HTERT RPE-1 (cell line): ENCODE results near the gene USF3.

Source experiments
- in situ Hi-C: fragments of 300-500 bp; cut with MboI; formaldehyde crosslinking; loops from 4 replicates; pipeline ENCODE4 v1.14.3; 2020; ENCODE audit warnings: low sequenced_read_pairs

USF3 gene

GRCh38 chr3:113695786-113696645 lies at the start of gene USF3:
Gene USF3 (minus strand): TSS chr3:113696642. CDS start chr3:113674878, 21,764 bp downstream.
- in situ Hi-C loops, result no loop called here

GRCh38 chr3:113745756-113746547 lies 49.5 kb upstream of the USF3 start, which contains the start of gene NAA50:
Gene NAA50 (minus strand): TSS chr3:113746249. CDS start chr3:113745949, 300 bp downstream.
- in situ Hi-C loops, result no loop called here

- in situ Hi-C loops, result no loop called here
Observed at GRCh38 chr3:113744941-113745755, 48.7 kb upstream of the USF3 start.

- in situ Hi-C loops, result no loop called here
Observed at GRCh38 chr3:113743006-113743630, 46.7 kb upstream of the USF3 start.

DNA sequence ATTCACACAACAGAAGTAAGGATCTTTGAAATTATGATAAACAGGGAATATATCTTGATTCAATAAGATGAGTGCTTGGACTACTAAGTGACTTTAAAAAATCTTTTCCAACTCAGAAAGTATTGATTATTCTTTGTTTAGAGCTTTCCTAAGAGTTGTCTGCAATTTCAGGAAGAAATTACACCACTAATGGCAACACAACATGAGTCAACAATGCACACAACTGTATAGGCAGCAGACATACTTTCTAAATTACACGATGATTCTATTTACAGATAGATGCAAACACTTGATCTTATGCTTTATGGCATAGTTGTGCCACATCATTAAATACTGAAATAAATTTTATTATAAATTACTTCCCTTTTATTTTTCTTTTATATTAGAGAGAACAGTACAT lies 45.2 kb upstream of the USF3 start:
- in situ Hi-C loops, result no loop called here

GRCh38 chr3:113741086-113741485 lies 44.6 kb upstream of the USF3 start:
- in situ Hi-C loops, result no loop called here

DNA sequence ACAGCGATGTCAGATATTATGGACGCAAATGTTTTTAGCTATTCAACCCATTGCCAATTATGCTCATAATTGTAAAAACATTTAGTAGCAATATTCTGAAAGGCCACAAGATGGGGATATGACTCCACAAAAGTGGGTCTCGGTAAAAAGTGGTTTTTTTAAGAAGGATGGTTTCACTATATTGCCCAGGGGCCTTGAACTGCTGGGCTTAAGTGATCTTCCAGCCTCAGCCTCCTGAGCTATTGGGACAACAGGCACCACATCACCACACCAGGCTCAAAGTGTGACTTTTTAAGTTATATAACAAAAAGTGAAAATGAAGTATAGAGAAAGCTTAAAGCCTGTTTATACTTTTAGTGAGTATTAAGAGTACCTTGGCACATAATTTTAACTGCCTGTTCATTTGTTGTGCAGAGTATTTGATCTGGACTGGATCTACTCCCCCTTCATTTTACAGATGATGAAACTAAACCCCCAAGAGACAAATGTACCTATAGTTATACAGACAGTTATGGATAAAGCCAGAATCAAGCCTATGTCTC lies 40.2 kb upstream of the USF3 start:
- in situ Hi-C loops, result no loop called here

DNA sequence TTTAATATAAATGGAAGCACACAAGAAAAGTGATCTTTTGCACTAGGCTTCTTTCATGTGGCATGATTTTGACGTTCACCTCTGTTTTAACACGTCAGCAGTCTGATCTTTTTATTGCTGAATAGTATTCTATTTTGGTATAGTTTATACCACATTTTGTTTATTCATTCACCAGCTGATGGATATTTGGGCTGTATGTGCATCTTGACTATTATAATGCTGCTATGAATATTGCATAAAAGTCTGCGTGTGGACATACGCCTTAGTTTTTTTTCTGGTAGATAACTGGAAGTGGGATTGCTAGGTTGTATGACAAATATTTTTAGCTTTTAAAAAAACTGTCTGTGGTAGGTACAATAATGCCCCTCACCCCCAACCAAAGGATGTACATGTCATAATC lies 35.3 kb upstream of the USF3 start:
- in situ Hi-C loops, result no loop called here

- in situ Hi-C loops, result no loop called here
Observed at GRCh38 chr3:113730550-113730949, 34.1 kb upstream of the USF3 start.

DNA sequence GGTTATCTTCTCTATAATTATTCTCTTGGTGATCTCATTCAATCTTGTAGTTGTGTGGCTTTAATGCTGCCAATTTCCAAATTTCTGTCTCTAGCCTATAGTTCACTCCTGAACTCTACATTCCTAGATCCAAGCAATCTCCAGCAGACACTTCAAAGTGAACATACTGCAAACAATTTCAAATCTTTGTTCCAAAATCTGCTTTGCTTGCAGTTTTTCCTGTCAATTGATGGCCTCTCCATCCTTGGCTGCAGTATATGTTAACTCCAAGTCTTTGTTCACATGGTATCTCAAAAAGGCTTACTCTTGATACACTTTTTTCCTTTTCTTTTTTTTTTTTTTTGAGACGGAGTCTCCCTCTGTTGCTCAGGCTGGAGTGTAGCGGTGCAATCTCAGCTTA lies 32.2 kb upstream of the USF3 start:
- in situ Hi-C loops, result no loop called here

DNA sequence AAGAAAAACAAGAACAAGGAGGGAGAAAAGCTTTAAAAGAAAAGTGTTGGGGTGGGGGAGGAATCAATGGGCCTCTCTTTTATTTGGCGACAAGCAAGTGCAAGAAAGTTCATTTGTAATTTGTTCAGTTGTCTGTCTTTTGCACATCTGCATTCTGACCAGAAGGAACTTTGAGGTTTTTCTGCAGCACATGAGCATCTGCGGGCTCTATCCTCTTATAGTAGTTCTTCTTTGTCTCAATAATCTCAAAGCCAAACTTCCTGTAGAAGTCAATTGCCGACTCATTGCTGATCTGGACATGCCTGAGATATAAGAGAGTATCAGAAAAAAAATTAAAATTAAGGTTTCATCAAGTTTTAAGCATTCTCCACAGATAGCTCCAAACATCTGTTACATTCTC lies 25.2 kb upstream of the USF3 start:
- in situ Hi-C loops, result no loop called here

GRCh38 chr3:113719758-113720157 lies 23.3 kb upstream of the USF3 start:
- in situ Hi-C loops, result no loop called here

GRCh38 chr3:113719294-113719693 lies 22.9 kb upstream of the USF3 start:
- in situ Hi-C loops, result no loop called here

- in situ Hi-C loops, result no loop called here
Observed at GRCh38 chr3:113717818-113718217, 21.4 kb upstream of the USF3 start.

GRCh38 chr3:113717308-113717707 lies 20.9 kb upstream of the USF3 start:
- in situ Hi-C loops, result no loop called here

DNA sequence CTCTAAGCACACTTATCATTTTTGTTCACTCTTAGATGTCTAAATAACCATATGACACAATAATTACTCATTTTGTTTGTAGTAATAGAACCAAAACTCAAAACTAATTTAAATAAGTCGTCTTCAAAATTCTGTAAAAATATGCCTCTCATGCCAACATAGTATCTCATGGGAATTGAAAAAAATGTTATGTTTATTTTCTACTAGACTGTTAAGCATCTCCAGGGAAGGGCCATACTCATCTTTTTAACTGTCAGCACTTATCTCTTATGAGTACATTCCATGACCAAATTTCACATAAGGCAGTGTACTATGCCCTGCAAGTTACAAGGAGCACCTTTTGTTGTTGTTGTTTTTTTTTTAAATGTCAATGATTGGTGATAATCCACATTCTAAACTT lies 18.3 kb upstream of the USF3 start:
- in situ Hi-C loops, result no loop called here

DNA sequence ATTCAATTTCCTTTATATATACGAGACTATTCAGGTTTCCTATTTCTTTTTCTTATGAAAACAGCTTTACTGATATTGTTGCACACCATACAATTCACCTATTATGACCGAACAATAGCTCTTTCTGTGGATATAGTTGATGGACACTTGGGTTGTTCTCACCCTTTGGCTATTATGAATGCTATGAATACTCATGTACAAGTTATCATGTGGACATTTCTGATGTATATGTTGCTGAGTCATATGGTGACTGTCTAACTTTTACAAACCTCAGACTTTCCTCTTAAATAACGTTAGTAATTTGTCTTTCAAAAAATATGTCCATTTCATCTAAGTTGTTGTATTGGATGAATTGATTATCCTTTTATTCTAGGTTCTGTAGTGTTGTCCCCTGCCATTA lies 15.7 kb upstream of the USF3 start:
- in situ Hi-C loops, result no loop called here

DNA sequence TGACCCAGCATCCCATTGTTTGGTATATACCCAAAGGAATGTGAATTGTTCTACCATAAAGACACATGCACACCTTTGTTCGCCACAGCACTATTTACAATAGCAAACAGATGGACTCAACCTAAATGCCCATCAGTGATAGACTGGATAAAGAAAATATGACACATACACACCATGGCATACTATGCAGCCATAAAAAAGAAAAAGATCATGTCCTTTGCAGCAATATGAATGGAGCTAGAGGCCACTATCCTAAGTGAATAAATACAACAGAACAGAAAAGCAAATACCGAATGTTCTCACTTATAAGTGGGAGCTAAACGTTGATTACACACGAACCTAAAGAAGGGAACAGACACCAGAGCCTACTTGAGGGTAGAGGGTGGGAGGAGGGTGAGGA lies 11.4 kb upstream of the USF3 start:
- in situ Hi-C loops, result no loop called here

- in situ Hi-C loops, result no loop called here
Observed at GRCh38 chr3:113698956-113699355, 2.5 kb upstream of the USF3 start.

GRCh38 chr3:113698213-113698742 lies 1.8 kb upstream of the USF3 start:
- in situ Hi-C loops, result no loop called here
